GM18526 (cell line): ENCODE results near the gene MYO5C.

Experiments used
- POLR2A ChIP-seq: IDR thresholded peaks from 3 replicates; pipeline ENCODE4 v1.6.1; 2011; ENCODE audit not compliant: insufficient read length; ENCODE audit errors: extremely low read depth

The MYO5C gene

DNA sequence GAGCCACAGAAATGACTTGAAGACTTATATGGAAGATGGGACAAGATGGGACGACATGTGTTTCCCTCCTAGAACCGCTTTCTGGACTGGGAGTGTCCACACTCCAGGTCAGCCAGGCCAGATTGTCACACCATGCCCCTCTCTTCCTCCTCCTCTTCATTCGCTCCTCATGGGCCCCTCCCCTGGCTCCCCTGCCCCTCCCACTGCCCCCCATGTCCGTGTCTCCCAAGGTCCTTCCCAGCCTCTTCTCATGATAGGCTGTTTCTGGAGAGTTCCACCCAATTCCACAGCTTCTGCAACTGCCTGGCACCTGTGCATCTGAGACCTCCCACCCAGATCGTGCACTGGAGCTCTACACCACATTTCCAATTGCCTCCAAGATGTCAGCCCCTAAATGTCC is 6.6 kb downstream of the MYO5C start:
- no peak for TF ChIP-seq POLR2A

GRCh38 chr15:52288051-52288942 is 7.3 kb downstream of the MYO5C start:
- TF ChIP-seq POLR2A = no peak

- no peak for TF ChIP-seq POLR2A
Observed at GRCh38 chr15:52287114-52287513, 8.5 kb downstream of the MYO5C start.

GRCh38 chr15:52284164-52284563 is 11.4 kb downstream of the MYO5C start:
- no peak for TF ChIP-seq POLR2A

GRCh38 chr15:52283281-52283680 is 12.3 kb downstream of the MYO5C start:
- TF ChIP-seq POLR2A = no peak

GRCh38 chr15:52282418-52282817 is 13.2 kb downstream of the MYO5C start:
- TF ChIP-seq POLR2A = no peak

DNA sequence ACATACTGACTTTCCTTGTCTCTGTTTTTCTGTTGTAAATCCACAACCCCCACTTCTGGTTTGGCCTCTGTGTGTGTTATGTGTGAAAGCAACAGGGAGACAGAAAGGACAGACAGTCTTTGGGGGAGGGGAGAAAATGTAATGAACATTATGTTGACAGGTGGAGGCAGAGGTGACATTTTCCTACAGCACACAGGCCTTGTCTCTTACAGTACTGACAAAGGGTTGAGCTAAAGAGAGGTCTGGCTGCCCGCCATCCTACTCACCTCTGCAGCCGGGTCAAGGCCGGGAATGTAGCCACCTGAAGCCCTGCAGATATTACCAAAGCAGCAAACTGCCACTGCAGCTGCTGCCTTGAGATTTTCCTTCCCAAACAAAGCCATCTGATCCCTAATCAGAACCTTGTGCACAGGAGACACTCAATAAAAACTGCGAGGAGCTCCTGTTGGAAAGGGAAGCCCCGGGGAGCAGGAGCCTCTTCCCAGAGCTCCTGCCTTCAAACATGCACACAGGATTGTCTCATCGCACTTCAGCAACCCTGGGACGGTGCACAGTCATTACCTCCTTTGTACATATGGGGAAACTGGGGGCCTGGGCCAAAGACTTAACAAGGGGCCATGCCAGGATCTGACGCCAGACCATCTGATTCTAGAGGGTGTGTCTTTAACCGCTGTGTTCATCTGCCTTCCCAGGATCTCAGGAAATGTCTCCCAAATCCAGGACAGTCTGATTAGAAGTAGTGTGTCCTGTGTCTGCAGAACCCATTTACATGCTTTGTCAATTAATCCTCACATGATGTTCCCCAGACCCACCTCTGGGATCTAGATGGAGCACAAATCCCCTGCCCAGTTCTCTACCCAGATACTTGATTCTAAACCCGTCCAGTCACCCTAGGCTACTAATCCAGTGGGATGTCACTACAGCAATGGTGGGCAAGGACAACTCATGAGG is 14.2 kb downstream of the MYO5C start:
- no peak for TF ChIP-seq POLR2A

GRCh38 chr15:52280326-52281084 is 15.1 kb downstream of the MYO5C start:
- TF ChIP-seq POLR2A = no peak

DNA sequence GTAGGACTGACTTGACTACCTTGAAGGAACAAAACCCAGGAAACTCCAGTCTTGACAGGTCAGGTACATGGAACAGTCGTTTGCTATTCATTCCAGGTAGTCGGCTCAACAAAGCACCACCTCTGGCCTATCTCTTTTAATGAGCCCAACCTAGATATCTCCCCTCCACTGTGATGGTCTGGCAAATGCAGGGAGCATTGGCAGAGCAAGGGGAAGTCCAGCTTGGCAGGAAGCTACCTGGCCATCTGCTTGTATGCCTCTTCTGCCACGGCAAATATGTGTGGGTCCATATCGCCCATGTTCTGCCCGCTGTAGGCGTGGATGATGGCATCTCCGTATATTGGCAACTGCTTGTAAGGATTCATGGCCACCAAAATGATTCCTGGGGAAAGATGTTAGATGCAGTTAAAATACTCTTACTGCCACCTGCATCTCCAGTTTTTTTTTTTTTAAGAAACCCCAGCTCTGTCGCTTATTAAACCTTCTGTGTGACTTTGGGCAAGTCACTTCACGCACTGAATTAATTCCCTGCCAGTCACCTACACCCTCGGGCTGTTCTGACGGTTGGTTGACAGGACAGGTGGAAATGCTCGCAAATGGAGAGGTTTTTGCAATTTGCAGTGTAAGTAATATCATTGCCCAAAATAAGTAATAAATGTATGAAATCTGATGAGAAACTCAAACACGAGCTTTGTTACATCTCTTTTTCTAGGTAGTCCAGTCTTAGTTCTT is 16.8 kb downstream of the MYO5C start:
- no peak for TF ChIP-seq POLR2A

- no peak for TF ChIP-seq POLR2A
Observed at GRCh38 chr15:52278135-52278534, 17.5 kb downstream of the MYO5C start.

DNA sequence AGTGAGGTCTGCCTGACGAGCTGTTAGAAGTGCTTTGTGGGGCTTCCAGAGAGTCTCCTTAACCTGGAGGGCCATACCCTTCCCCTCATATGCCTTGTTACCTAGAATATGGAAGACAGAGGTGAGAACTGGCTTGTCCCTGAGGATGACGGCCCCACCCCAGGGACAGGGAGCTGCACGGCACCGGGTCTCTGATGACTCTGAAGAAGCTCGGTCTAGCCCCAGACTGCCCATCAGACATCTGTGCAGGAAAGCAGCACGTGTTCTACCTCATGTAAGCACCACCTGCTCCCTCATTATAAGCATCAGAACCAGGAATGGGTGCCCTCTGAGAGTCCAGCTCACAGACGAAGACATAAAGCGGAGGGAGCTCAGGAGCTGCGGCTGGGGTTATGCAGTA is 18.0 kb downstream of the MYO5C start:
- TF ChIP-seq POLR2A = no peak

- TF ChIP-seq POLR2A = no peak
Observed at GRCh38 chr15:52276256-52276770, 19.3 kb downstream of the MYO5C start.

DNA sequence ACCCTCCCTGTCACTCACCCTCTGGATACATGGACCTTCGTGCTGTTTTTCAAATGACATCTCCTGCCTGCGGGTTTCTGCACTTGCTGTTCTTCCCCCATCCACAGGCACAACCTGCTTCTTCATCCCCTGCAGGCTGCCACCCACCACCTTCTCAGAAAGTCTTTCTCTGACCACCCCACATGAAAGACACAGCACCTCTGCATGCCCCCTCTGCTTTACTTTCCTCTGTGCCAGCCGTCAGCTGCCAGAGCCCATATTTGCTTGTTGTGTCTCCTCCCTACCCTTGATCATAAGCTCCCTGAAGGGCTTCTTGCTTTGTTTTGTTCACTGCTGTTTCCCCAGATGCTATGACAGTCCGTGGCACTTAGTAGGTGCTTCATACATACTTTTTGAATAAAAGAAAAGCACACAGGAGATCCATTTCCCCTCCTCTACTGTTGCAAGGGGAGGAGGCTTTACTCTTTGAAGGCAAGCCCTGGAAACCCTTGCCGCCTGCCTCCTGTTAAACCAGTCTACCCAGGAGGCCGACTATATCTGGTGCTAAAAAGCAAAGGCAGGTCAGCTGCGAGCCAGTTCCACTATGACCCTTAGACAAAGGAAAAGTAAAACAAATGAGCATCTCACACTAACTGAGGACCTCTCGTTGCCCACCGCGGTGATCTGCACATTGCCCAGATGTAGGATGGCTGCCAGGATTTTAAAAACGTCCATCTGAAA is 31.9 kb downstream of the MYO5C start:
- no peak for TF ChIP-seq POLR2A

- no peak for TF ChIP-seq POLR2A
Observed at GRCh38 chr15:52262364-52262763, 33.2 kb downstream of the MYO5C start.
